Epithelial cell of esophagus (primary cell): ENCODE data around the gene GULP1.

Experiments
- DNase-seq: peaks from one replicate; pipeline ENCODE4 v3.0.0; 2010; ENCODE audit warnings: low read depth
- H3K4me3 ChIP-seq: 2 replicates; pipeline ENCODE4 v1.5.1; 2011; ENCODE audit warnings: mild to moderate bottlenecking, low read length, control low read depth
- CTCF ChIP-seq: IDR thresholded peaks from 2 replicates; pipeline ENCODE4 v1.5.1; 2011; ENCODE audit warnings: low read depth, mild to moderate bottlenecking, low read length, control low read depth, inconsistent platforms; ENCODE audit not compliant: insufficient read depth; ENCODE audit errors: missing control alignments

The GULP1 gene

DNA sequence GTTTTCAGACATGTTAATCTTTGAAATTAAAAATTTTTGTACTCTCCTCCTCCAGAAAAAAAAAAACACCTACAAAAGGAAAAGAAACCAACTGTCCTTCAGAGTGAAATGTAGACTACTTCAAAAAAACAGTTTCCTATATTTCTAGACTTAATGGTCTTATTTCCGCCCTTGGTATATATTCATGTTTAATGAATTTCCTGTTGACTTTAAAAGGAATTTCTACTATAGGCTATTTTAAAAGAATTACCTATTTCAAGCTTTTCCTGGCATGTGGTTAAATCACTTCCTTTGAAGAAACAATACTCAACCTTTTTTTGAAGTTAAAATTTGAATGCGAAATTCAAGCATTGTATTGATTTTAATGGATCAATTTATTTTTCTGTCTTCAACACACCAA, 29.2 kb downstream of the GULP1 start:
- H3K4me3 ChIP-seq, result no peak overlapping the region
- DNase-seq, result no peak
- TF ChIP-seq CTCF, result no peak

- no peak overlapping the region for H3K4me3 ChIP-seq
- TF ChIP-seq CTCF, result no peak
- DNase-seq, result no peak
Observed at GRCh38 chr2:188322569-188323551, 31.2 kb downstream of the GULP1 start.

DNA sequence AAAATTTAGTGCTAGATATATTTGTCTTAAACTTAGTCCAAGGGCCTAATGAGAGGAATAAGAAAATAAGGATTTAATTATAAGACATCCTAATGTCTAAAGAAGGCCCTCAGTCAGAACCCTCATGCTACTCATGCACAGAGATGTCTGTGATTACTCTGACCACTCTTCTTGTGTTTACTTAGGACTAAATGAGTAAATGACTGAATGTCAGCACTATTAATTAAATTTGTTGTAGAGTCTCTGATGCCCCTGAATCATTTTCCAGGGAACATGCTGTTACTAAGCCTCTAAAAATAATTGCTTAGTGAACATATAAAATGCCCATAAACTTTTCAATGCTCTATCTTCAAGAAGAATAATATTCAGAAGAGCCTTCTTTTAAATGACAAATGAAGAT, 32.4 kb downstream of the GULP1 start:
- DNase-seq, result no peak
- no peak overlapping the region for H3K4me3 ChIP-seq
- TF ChIP-seq CTCF, result no peak

- no peak for DNase-seq
- H3K4me3 ChIP-seq, result no peak overlapping the region
- TF ChIP-seq CTCF, result no peak
Observed at GRCh38 chr2:188326290-188326668, 34.6 kb downstream of the GULP1 start.

DNA sequence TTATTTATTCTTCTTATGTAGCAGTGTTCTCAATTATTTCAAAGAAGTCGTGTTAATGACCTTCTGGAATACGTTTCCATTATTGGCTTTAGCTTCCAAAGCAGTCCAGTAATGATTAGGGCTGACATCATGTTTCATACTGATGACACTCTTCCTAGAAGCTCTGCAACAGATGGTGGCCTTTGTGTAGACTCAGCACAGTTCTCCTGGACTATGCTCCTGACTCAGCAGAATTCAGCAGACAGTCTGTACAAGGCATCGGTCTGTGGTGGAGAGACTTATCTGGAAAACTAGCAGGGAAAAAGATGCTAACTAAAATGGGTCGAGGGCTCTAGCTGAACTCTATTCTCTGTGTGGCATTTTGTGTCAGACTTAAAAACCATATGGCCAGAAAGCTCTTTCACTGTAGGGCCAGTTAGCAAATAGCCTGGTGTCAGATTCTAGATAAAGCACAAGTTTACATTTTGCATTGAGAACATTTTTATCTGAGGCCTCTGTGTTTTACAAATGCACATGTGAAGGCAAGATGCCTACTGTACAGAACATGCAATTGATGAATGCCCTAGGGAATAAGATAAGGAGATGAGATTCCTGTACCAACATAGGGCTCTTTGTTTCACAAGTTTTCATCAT, 35.1 kb downstream of the GULP1 start:
- no peak for DNase-seq
- H3K4me3 ChIP-seq, result no peak overlapping the region
- TF ChIP-seq CTCF, result no peak

DNA sequence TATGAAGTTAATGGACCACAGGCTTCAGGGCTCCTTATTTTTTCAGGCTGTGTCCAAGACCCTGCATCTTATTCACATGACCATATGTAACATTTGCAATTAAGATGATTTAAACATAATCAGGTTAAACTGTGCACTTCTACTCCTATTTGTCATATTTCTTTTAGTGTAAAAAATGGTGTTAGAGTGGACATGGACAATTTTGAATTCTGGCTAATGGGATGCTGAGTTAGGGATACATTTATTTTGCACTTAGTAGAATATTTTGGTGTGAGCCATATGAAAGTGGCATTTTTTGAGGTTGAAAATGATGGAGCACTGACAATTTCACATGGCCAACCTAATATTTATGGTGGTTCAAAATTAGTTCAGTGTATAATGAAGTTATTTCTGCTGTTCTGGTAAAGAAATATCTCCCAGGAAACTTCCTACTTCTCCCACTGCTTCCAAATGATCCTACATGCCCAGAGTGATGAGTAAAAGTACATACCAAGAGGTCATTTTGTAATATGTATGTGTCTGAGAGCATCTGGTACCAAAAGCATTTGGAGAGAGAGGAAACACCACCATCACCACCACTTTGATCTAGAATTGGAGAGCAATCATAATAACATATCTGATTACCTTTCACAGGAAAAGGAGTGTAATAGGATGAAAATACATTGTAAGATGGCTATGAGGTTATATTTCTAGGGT, 36.0 kb downstream of the GULP1 start:
- no peak for DNase-seq
- TF ChIP-seq CTCF, result no peak

More for the DNA sequence above, 36.0 kb downstream of the GULP1 start:
- H3K4me3 ChIP-seq, result no peak overlapping the region
